ENCODE measurements around the gene ZNF76. TPM values are rescaled to one million over a fixed set of nuclear protein-coding genes. Genes with fewer than 3 reads are reported as not detected.

The ZNF76 gene
- total and polyA plus RNA-seq, 2 of the 13 experiments (the other 11 are each of a cell fraction or from before 2014, with no cell fraction given): 13.2 to 26.4 TPM

DNA sequence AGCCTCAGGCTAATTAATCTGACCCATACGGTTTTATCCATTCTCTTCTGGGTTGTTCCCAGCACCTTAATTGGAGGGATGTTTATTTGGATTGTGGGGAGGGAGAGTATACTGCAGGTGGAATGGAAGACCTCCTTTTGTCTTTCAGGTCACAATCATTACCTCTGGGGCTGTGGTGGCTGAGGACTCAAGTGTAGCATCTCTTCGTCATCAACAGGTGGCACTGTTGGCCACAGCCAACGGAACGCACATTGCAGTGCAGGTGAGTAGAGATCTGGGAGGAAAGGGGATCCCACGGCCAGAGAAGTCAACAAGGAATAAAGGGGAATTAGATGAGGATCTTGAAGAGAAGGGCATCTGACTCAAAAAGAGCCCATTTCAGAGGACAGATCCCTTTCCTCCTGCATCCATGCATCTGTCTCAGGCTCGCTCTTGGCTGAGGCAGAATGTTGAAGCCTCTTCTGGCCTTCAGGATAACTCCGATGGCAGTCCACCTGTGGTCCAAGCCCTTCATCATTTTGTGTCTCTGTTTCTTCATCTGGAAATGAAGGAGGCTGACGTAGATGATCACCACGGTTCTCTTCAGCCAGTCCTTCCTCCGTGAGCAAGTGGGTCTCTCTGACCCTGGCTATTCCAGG is 34.9 kb downstream of the ZNF76 start (continued):
- no peak for TF ChIP-seq ZNF724P (CRISPR knock-in tag; IDR thresholded peaks at IDR 0.05; ENCODE audit: borderline replicate concordance)
- no peak for TF ChIP-seq ZNF343 (CRISPR knock-in tag; IDR thresholded peaks at IDR 0.05)
- TF ChIP-seq, protein P1, sequence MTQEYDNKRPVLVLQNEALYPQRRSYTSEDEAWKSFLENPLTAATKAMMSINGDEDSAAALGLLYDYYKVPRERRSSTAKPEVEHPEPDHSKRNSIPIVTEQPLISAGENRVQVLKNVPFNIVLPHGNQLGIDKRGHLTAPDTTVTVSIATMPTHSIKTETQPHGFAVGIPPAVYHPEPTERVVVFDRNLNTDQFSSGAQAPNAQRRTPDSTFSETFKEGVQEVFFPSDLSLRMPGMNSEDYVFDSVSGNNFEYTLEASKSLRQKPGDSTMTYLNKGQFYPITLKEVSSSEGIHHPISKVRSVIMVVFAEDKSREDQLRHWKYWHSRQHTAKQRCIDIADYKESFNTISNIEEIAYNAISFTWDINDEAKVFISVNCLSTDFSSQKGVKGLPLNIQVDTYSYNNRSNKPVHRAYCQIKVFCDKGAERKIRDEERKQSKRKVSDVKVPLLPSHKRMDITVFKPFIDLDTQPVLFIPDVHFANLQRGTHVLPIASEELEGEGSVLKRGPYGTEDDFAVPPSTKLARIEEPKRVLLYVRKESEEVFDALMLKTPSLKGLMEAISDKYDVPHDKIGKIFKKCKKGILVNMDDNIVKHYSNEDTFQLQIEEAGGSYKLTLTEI (CRISPR knock-in tag; conservative IDR thresholded peaks at IDR 0.05): no peak
- no peak for TF ChIP-seq TAF1 (CRISPR knock-in tag; IDR thresholded peaks at IDR 0.05)
- TF ChIP-seq RERE (CRISPR knock-in tag; IDR thresholded peaks at IDR 0.05; ENCODE audit: low read depth): no peak
- TF ChIP-seq, protein P2, sequence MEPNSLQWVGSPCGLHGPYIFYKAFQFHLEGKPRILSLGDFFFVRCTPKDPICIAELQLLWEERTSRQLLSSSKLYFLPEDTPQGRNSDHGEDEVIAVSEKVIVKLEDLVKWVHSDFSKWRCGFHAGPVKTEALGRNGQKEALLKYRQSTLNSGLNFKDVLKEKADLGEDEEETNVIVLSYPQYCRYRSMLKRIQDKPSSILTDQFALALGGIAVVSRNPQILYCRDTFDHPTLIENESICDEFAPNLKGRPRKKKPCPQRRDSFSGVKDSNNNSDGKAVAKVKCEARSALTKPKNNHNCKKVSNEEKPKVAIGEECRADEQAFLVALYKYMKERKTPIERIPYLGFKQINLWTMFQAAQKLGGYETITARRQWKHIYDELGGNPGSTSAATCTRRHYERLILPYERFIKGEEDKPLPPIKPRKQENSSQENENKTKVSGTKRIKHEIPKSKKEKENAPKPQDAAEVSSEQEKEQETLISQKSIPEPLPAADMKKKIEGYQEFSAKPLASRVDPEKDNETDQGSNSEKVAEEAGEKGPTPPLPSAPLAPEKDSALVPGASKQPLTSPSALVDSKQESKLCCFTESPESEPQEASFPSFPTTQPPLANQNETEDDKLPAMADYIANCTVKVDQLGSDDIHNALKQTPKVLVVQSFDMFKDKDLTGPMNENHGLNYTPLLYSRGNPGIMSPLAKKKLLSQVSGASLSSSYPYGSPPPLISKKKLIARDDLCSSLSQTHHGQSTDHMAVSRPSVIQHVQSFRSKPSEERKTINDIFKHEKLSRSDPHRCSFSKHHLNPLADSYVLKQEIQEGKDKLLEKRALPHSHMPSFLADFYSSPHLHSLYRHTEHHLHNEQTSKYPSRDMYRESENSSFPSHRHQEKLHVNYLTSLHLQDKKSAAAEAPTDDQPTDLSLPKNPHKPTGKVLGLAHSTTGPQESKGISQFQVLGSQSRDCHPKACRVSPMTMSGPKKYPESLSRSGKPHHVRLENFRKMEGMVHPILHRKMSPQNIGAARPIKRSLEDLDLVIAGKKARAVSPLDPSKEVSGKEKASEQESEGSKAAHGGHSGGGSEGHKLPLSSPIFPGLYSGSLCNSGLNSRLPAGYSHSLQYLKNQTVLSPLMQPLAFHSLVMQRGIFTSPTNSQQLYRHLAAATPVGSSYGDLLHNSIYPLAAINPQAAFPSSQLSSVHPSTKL (CRISPR knock-in tag; IDR thresholded peaks at IDR 0.05): 0 out of 2 replicates have a peak, but pooled peaks have one; percentile 20
- TF ChIP-seq ZNF674 (CRISPR knock-in tag; IDR thresholded peaks at IDR 0.05; ENCODE audit: low read depth): 0 out of 2 replicates have a peak, but pooled peaks have one; percentile 17
- TF ChIP-seq ZNF780A (CRISPR knock-in tag; IDR thresholded peaks at IDR 0.05): no peak
- TF ChIP-seq, protein P3, sequence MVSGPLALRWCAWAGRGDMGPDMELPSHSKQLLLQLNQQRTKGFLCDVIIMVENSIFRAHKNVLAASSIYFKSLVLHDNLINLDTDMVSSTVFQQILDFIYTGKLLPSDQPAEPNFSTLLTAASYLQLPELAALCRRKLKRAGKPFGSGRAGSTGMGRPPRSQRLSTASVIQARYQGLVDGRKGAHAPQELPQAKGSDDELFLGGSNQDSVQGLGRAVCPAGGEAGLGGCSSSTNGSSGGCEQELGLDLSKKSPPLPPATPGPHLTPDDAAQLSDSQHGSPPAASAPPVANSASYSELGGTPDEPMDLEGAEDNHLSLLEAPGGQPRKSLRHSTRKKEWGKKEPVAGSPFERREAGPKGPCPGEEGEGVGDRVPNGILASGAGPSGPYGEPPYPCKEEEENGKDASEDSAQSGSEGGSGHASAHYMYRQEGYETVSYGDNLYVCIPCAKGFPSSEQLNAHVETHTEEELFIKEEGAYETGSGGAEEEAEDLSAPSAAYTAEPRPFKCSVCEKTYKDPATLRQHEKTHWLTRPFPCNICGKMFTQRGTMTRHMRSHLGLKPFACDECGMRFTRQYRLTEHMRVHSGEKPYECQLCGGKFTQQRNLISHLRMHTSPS (CRISPR knock-in tag; IDR thresholded peaks at IDR 0.05; ENCODE audit: low read depth): no peak
- TF ChIP-seq ZNF354B (CRISPR knock-in tag; IDR thresholded peaks at IDR 0.05): no peak
- TF ChIP-seq KLF15 (CRISPR knock-in tag; IDR thresholded peaks at IDR 0.05; ENCODE audit: borderline replicate concordance): no peak
- no peak for TF ChIP-seq ZNF10 (CRISPR knock-in tag; IDR thresholded peaks at IDR 0.05; ENCODE audit: borderline replicate concordance, low read depth)
- TF ChIP-seq, protein P4, sequence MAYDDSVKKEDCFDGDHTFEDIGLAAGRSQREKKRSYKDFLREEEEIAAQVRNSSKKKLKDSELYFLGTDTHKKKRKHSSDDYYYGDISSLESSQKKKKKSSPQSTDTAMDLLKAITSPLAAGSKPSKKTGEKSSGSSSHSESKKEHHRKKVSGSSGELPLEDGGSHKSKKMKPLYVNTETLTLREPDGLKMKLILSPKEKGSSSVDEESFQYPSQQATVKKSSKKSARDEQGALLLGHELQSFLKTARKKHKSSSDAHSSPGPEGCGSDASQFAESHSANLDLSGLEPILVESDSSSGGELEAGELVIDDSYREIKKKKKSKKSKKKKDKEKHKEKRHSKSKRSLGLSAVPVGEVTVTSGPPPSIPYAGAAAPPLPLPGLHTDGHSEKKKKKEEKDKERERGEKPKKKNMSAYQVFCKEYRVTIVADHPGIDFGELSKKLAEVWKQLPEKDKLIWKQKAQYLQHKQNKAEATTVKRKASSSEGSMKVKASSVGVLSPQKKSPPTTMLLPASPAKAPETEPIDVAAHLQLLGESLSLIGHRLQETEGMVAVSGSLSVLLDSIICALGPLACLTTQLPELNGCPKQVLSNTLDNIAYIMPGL (CRISPR knock-in tag; IDR thresholded peaks at IDR 0.05; ENCODE audit: borderline replicate concordance in 1 of 2, low read depth in 1 of 2): peak in 1 of 2 experiments; percentile 55; a peak in 1 of 4 replicates
